ENCODE results near the gene CDH19.

CDH19 gene

DNA sequence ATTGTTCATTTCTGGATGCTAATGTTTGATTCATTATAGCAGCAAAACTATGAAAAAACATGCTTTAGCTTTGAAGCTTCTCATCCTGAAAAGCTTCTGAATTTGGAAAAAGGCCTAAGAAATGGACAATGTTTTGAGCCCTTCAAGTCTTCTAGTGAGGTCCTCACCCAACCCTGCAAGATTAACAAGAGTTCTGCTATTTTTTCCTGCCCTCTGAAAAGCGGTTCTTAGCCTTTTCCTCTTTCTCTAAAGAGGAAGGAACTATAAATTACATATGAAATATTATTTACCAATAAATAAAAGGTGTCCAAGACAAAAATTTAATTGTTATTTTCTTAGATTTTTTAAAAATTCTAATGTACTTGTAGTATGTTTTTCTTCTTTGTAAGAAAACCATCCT lies 19.9 kb upstream of the CDH19 start:
- Histone ChIP-seq H3K27ac (no peak overlapping the region), H3K9me3 (no peaks in the 10 kb centered on the region), H3K27me3 (no peaks in the 10 kb centered on the region), H3K4me1 (ENCODE audit: control insufficient read depth in 1 of 2, insufficient read depth in 1 of 2, low read depth in 1 of 2, low read length in 1 of 2) (no peaks in the 10 kb centered on the region), H3K4me3 (ENCODE audit: low read depth in 1 of 2, low read length in 1 of 2) (no peak overlapping the region), H3K36me3 (no peaks in the 10 kb centered on the region)
- TF ChIP-seq, protein P1, sequence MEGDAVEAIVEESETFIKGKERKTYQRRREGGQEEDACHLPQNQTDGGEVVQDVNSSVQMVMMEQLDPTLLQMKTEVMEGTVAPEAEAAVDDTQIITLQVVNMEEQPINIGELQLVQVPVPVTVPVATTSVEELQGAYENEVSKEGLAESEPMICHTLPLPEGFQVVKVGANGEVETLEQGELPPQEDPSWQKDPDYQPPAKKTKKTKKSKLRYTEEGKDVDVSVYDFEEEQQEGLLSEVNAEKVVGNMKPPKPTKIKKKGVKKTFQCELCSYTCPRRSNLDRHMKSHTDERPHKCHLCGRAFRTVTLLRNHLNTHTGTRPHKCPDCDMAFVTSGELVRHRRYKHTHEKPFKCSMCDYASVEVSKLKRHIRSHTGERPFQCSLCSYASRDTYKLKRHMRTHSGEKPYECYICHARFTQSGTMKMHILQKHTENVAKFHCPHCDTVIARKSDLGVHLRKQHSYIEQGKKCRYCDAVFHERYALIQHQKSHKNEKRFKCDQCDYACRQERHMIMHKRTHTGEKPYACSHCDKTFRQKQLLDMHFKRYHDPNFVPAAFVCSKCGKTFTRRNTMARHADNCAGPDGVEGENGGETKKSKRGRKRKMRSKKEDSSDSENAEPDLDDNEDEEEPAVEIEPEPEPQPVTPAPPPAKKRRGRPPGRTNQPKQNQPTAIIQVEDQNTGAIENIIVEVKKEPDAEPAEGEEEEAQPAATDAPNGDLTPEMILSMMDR (IDR thresholded peaks at IDR 0.05) = no peak

DNA sequence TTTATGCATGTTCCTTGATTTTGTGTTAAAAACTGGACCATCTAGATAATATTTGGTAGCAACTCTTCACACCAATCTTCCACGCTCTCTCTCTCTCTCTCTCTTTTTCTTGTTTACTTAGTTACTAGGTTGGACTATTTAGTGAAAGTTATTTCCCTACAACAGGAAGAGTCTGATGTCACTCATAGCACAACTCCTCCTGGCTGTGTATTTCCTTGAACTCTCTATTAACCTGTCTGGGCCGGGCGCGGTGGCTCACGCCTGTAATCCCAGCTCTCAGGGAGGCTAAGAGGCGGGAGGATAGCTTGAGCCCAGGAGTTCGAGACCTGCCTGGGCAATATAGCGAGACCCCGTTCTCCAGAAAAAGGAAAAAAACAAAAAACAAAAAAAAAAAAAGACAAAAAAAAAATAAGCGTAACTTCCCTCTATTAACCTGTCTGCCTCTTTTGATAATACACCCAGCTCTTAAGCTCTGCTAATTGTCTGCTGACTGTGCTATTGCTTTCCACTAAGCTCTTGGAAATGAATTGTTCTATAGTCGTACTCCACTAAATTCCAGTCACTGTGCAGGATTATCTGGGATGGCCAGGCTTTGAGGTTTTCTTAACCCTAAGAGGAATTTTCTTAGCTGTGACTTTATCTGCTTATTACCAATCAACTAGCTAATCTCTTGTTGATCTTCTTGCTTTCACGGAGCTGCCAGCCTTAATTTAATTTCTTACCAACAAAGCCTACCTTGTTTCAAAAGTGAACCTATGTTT lies 18.1 kb upstream of the CDH19 start:
- TF ChIP-seq, protein P1 (IDR thresholded peaks at IDR 0.05) = no peak
- H3K9me3 ChIP-seq = no peaks in the 10 kb centered on the region
- no peaks in the 10 kb centered on the region for H3K36me3 ChIP-seq
- H3K27me3 ChIP-seq = no peaks in the 10 kb centered on the region
- H3K27ac ChIP-seq = no peak overlapping the region
- no peak overlapping the region for H3K4me3 ChIP-seq (ENCODE audit: low read depth in 1 of 2, low read length in 1 of 2)
- no peaks in the 10 kb centered on the region for H3K4me1 ChIP-seq (ENCODE audit: control insufficient read depth in 1 of 2, insufficient read depth in 1 of 2, low read depth in 1 of 2, low read length in 1 of 2)

DNA sequence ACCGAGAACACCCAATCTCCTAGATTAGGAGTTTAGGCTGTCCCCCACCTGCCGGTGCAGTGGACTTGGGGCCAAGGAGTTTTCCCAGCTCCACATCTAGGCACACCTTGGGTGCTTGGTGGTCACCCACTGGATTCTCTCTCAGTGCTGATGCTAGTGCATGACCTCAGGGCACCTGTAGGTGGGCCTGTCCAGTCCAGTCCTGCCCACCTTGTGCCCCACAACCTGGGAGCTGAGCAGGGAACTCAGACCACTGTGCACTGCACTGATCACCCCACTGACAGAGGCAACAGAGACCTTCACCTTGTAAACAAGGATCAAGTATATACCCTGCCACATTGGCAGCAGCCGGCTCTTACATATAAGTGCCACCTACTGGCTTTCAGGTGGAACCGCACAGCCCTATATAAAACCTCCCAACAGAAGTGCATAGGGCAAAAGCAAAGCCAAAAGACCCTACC lies 12.7 kb upstream of the CDH19 start:
- no peaks in the 10 kb centered on the region for H3K27me3 ChIP-seq
- no peaks in the 10 kb centered on the region for H3K36me3 ChIP-seq
- no peaks in the 10 kb centered on the region for H3K4me1 ChIP-seq (ENCODE audit: control insufficient read depth in 1 of 2, insufficient read depth in 1 of 2, low read depth in 1 of 2, low read length in 1 of 2)
- H3K27ac ChIP-seq = no peak overlapping the region
- H3K4me3 ChIP-seq (ENCODE audit: low read depth in 1 of 2, low read length in 1 of 2) = no peak overlapping the region
- H3K9me3 ChIP-seq = no peaks in the 10 kb centered on the region
- TF ChIP-seq, protein P1 (IDR thresholded peaks at IDR 0.05) = no peak

DNA sequence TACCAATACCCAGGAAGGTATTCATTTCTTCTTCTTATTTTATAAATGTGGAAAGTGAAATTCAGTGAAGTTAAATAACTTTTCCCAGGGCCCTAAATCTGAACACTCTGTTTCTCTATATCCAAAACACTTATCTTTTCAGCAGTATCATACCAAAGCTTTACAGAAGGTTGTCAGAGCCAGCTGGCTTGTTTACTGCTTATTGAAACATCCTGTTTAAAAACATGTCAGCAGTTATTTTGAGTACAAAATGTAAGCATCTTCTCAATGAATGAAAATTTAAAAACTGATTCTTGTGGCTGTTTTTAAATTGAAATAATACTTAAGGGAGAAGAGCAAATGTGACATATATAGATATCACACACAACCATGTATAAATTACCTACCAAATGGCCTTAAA lies 11.3 kb upstream of the CDH19 start:
- TF ChIP-seq, protein P1 (IDR thresholded peaks at IDR 0.05) = no peak
- Histone ChIP-seq H3K9me3 (no peaks in the 10 kb centered on the region), H3K27ac (no peak overlapping the region), H3K4me1 (ENCODE audit: control insufficient read depth in 1 of 2, insufficient read depth in 1 of 2, low read depth in 1 of 2, low read length in 1 of 2) (no peaks in the 10 kb centered on the region), H3K27me3 (no peaks in the 10 kb centered on the region), H3K4me3 (ENCODE audit: low read depth in 1 of 2, low read length in 1 of 2) (no peak overlapping the region), H3K36me3 (no peaks in the 10 kb centered on the region)

DNA sequence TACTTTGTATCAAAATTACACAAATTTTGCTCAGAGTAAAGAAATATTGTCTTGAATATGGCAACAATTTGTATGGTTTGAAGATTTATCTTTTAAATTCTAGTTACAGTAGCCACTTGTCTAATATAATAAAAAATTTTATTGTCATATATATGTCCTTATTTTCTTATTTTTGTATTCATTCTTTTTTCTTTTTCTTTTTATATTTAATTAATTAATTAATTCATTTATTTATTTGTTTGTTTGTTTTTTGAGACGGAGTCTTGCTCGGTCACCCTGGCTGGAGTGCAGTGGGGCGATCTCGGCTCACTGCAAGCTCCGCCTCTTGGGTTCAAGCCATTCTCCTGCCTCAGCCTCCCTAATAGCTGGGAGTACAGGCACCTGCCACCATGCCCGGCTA lies 3.7 kb upstream of the CDH19 start:
- Histone ChIP-seq H3K27ac (no peak overlapping the region), H3K27me3 (no peaks in the 10 kb centered on the region), H3K4me3 (ENCODE audit: low read depth in 1 of 2, low read length in 1 of 2) (no peak overlapping the region), H3K4me1 (ENCODE audit: control insufficient read depth in 1 of 2, insufficient read depth in 1 of 2, low read depth in 1 of 2, low read length in 1 of 2) (no peaks in the 10 kb centered on the region), H3K9me3 (no peaks in the 10 kb centered on the region), H3K36me3 (no peaks in the 10 kb centered on the region)
- TF ChIP-seq, protein P1 (IDR thresholded peaks at IDR 0.05) = no peak

All from neutrophil (primary cell).